ENCODE data around the gene NTSR1. TPM values are rescaled to one million over a fixed set of nuclear protein-coding genes. Genes with fewer than 3 reads are reported as not detected.

Gene NTSR1
- total and polyA plus RNA-seq, 2 donors (not counting 1 experiment from before 2014, with no cell fraction given): not detected

DNA sequence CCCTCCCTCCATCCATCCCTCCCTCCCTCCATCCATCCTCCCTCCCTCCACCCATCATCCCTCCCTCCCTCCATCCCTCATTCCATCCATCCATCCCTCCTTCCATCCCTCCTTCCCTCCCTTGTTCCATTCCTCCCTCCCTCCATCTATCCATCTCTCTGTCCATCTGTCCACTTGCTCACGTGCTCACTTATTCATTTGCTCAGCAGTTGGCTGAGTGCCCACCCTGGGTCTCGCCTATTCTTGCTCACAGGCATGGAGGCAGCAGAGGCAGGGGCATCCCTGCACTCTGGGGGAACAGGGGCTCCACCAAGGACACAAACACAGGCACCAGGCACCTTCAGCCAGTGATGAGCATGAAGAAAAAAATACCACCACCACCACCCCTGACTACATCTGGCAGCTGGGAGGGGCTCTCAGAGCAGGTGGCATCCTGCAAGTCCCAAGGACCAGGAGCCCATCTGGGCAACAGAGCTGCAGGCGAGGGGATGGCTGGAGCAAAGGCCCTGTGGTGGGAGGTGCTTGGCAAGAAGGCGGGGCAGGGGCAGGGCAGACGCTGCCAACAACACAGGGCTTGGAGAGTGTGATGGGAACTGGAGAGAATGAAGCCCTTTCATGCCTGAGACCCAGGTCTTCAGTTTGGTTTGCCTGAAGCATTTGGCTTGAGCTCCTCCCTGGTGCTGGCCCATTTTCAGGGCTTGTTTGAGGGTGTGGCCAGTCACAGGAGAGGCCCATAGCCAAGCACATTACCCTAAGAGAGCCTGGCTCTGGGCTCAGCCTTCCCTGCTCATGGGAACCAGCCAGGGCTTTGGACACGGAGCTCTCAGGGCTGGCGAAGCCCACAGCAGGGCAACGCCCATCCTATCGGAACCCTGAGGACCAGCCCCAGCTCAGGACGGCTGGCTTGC lies 47.4 kb downstream of the NTSR1 start:
- Histone ChIP-seq H3K4me1 (ENCODE audit: control insufficient read depth in 2 of 2, insufficient read depth in 2 of 2, low read length in 2 of 2) (no peaks in the 10 kb centered on the region), H2AFZ (ENCODE audit: insufficient read depth, low read depth, low read length, poor library complexity, severe bottlenecking) (no peak overlapping the region), H3K4me3 (ENCODE audit: control extremely low read depth in 1 of 5, extremely low read depth in 1 of 5, insufficient read depth in 1 of 5, low read depth in 2 of 5, low read length in 4 of 5) (no peak overlapping the region), H4K20me1 (ENCODE audit: control insufficient read depth, insufficient read depth, low read length, poor library complexity, severe bottlenecking) (no peaks in the 10 kb centered on the region), H3K79me2 (ENCODE audit: control insufficient read depth, insufficient read depth, low read length) (no peaks in the 10 kb centered on the region), H3K9me3 (ENCODE audit: control extremely low read depth in 1 of 3, control insufficient read depth in 2 of 3, insufficient read depth in 1 of 3, low read length in 2 of 3) (no peaks in the 10 kb centered on the region), H3K36me3 (replicated peaks in 1 of 2; ENCODE audit: control extremely low read depth in 1 of 2, control insufficient read depth in 1 of 2, extremely low read depth in 1 of 2, insufficient read depth in 2 of 2, low read length in 1 of 2) (no peaks in the 10 kb centered on the region), H3K4me2 (replicated peaks; ENCODE audit: low read depth, low read length, poor library complexity, severe bottlenecking) (no peak overlapping the region), H3K9ac (ENCODE audit: low read length) (no peak overlapping the region), H3K27ac (ENCODE audit: low read length in 2 of 2) (no peak overlapping the region), H3K27me3 (replicated peaks in 1 of 4; ENCODE audit: control extremely low read depth in 1 of 4, control insufficient read depth in 3 of 4, insufficient read depth in 4 of 4, low read length in 3 of 4) (peaks cover 0 to 24% (median 1%) of the 10 kb centered on the region in 4 experiments)
- H3K27me3 Mint-ChIP-seq: peaks cover 24% of the 10 kb centered on the region
- no peak overlapping the region for H3K27ac Mint-ChIP-seq
- POLR2A ChIA-PET: no interaction called here
- DNase-seq (no peak), ATAC-seq (ENCODE audit: low read depth) (no peak)
- no peak overlapping the region for H3K4me3 Mint-ChIP-seq
- CTCF ChIA-PET: no interaction called here
- no peaks in the 10 kb centered on the region for H3K9me3 Mint-ChIP-seq (ENCODE audit: insufficient read depth)
- TF ChIP-seq, protein P1, sequence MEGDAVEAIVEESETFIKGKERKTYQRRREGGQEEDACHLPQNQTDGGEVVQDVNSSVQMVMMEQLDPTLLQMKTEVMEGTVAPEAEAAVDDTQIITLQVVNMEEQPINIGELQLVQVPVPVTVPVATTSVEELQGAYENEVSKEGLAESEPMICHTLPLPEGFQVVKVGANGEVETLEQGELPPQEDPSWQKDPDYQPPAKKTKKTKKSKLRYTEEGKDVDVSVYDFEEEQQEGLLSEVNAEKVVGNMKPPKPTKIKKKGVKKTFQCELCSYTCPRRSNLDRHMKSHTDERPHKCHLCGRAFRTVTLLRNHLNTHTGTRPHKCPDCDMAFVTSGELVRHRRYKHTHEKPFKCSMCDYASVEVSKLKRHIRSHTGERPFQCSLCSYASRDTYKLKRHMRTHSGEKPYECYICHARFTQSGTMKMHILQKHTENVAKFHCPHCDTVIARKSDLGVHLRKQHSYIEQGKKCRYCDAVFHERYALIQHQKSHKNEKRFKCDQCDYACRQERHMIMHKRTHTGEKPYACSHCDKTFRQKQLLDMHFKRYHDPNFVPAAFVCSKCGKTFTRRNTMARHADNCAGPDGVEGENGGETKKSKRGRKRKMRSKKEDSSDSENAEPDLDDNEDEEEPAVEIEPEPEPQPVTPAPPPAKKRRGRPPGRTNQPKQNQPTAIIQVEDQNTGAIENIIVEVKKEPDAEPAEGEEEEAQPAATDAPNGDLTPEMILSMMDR (IDR thresholded peaks at IDR 0.05): no peak
- TF ChIP-seq EZH2 (IDR thresholded peaks at IDR 0.05; ENCODE audit: borderline replicate concordance, insufficient read depth, low read depth, low read length, poor library complexity, severe bottlenecking): no peak
- 80% methylated on average over 10 of the region's 10 CpGs for WGBS (ENCODE audit: insufficient coverage)
- intact Hi-C loops (cut with micrococcal nuclease): no loop called here
- no peaks in the 10 kb centered on the region for H3K4me1 Mint-ChIP-seq

DNA sequence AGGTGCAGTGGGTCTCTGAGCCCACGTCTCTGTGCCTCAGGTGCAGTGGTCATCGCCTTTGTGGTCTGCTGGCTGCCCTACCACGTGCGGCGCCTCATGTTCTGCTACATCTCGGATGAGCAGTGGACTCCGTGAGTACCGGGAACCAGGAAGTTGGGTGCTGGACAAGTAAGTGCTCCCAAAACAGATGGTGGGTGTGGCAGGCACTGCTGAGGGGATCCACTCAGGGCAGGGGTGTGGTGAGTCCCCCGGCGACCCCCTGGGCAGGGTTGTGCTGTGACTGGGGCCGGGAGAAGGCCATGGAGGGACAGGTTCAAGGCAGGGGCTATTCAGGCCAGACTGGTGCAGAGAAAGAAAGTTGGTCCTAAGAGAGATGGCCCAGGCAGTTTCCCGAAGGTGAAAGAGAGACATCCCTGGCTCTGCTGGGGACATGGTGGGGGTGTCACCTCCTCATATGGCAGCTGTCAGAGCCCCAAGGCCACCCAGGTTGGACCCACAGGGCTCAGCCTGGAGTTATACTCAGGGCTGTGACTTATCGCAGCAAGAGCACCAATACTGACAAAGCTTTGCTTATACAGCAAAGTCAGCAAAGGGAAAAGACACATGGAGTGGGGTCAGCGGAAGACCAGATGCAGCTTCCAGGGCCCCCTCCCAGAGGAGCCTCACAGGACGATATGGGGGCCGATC lies 49.7 kb downstream of the NTSR1 start:
- H3K27ac Mint-ChIP-seq: no peak overlapping the region
- peaks cover 21% of the 10 kb centered on the region for H3K27me3 Mint-ChIP-seq
- no peaks in the 10 kb centered on the region for H3K9me3 Mint-ChIP-seq (ENCODE audit: insufficient read depth)
- TF ChIP-seq, protein P1 (IDR thresholded peaks at IDR 0.05): no peak
- TF ChIP-seq EZH2 (IDR thresholded peaks at IDR 0.05; ENCODE audit: borderline replicate concordance, insufficient read depth, low read depth, low read length, poor library complexity, severe bottlenecking): no peak
- no peak overlapping the region for H3K27ac ChIP-seq (ENCODE audit: low read length in 2 of 2)
- ChIA-PET CTCF (no interaction called here), POLR2A (no interaction called here)
- no peak overlapping the region for H2AFZ ChIP-seq (ENCODE audit: insufficient read depth, low read depth, low read length, poor library complexity, severe bottlenecking)
- intact Hi-C loops (cut with micrococcal nuclease): no loop called here
- H3K4me3 ChIP-seq (ENCODE audit: control extremely low read depth in 1 of 5, extremely low read depth in 1 of 5, insufficient read depth in 1 of 5, low read depth in 2 of 5, low read length in 4 of 5): no peak overlapping the region
- no peaks in the 10 kb centered on the region for H3K36me3 ChIP-seq (replicated peaks in 1 of 2; ENCODE audit: control extremely low read depth in 1 of 2, control insufficient read depth in 1 of 2, extremely low read depth in 1 of 2, insufficient read depth in 2 of 2, low read length in 1 of 2)
- H3K4me3 Mint-ChIP-seq: no peak overlapping the region
- no peaks in the 10 kb centered on the region for H3K4me1 Mint-ChIP-seq
- H3K27me3 ChIP-seq (replicated peaks in 1 of 4; ENCODE audit: control extremely low read depth in 1 of 4, control insufficient read depth in 3 of 4, insufficient read depth in 4 of 4, low read length in 3 of 4): peaks cover 0 to 10% (median 0%) of the 10 kb centered on the region in 4 experiments
- H3K9me3 ChIP-seq (ENCODE audit: control extremely low read depth in 1 of 3, control insufficient read depth in 2 of 3, insufficient read depth in 1 of 3, low read length in 2 of 3): peaks cover 0 to 3% (median 0%) of the 10 kb centered on the region in 3 donors
- H3K4me2 ChIP-seq (replicated peaks; ENCODE audit: low read depth, low read length, poor library complexity, severe bottlenecking): no peak overlapping the region
- no peaks in the 10 kb centered on the region for H3K4me1 ChIP-seq (ENCODE audit: control insufficient read depth in 2 of 2, insufficient read depth in 2 of 2, low read length in 2 of 2)
- H3K79me2 ChIP-seq (ENCODE audit: control insufficient read depth, insufficient read depth, low read length): no peaks in the 10 kb centered on the region
- no peak overlapping the region for H3K9ac ChIP-seq (ENCODE audit: low read length)
- ATAC-seq (ENCODE audit: low read depth) (no peak), DNase-seq (no peak)
- WGBS (ENCODE audit: insufficient coverage): 87% methylated on average over 16 of the region's 16 CpGs
- H4K20me1 ChIP-seq (ENCODE audit: control insufficient read depth, insufficient read depth, low read length, poor library complexity, severe bottlenecking): no peaks in the 10 kb centered on the region

Data from B cell (primary cell).